ENCODE measurements around the gene PDE4DIP. TPM values are rescaled to one million over a fixed set of nuclear protein-coding genes. Genes with fewer than 3 reads are reported as not detected.
"Not testable (repeated sequence)": the region's sequence is repeated elsewhere in the genome, so short reads cannot be mapped to it uniquely, and the experiment has no call there.

The PDE4DIP gene
- total RNA-seq, 1 donor from 2014 or later: 28.9 TPM

DNA sequence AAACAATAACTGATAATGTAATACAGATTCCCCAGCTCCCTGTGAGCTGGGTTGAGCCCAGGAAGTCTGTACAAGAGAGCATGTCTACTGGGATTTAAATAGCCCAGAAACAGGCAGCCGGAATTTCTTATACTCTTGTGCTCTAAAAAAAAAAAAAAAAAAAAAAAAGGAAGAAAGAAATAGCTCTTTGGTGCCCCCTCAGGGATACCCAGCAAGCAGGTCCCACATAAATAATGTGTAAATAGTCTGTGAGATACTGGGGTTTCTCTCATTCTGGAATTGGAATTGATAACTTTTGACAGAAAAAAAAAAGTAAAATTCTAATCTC is 25.4 kb downstream of the PDE4DIP start:
- DNase-seq (ENCODE audit: extremely low read depth, low read depth, low spot score): not testable (repeated sequence)

DNA sequence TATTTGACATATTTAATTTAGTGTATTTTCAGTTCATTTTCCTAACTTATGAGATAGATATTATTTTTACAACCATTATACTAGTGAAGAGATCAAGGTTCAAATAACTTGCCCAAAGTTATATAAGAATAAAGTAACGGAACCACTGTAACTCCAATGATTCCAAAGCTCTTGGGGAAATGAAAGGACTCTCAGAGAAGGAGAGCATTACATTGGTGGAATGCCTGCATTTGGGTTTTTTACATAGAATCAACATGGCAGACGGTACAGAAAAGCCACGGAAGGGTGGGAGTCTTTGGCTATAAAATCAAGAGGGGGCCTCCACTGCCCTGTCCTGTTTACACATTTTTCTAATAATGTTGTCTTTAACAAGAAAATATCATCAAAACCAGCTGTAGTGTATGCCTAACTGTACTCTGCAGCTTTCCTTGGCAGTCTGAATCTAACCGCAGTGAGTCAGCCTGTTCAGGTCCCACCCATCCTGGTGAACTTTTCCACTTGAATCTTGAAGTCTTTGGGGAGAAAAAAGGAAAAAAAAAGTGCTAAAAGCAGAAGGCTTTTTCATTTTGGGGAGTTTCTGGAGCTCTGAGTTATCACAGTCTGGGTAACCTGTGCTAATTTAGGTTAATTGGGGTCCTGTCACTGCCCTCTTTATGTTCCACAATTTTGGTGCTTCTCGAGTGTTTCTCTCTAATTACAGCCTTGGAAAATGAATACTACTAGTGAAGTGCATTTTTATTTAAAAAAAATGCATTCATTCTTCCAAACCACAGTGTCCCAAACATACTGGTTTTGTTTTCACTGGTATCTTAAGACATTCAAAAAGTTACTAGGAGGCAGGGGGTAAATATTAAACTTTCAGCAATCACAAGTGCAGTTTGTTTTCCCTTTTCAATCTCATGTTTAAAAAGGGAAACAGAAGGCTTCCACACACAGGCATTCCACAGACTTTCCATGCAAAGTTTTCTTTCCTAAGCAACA is 30.5 kb downstream of the PDE4DIP start:
- not testable (repeated sequence) for DNase-seq (ENCODE audit: extremely low read depth, low read depth, low spot score)

- DNase-seq (ENCODE audit: extremely low read depth, low read depth, low spot score): not testable (repeated sequence)
Observed at GRCh38 chr1:148879812-148880416, 35.7 kb downstream of the PDE4DIP start.

- DNase-seq (ENCODE audit: extremely low read depth, low read depth, low spot score): not testable (repeated sequence)
Observed at GRCh38 chr1:148881261-148881660, 37.0 kb downstream of the PDE4DIP start.

DNA sequence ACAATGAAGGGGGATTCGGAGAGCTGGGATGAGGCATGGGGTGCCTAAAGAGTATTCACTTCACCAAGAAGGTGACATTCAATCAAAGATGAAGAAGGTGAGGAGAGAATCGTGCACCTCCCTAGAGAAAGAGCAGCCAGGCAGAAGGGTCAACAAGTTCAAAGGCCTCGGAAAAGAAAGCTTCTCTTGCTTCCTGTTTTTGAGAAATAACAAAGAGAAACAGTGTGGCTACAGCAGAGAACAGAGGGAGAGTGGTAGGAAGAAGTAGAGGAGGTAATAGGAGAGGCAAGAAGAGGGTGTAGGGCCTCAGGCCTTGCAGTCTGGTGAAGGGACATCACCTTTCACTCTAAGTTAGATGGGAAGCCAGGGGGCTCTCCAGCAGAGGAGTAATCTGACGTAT is 41.0 kb downstream of the PDE4DIP start:
- not testable (repeated sequence) for DNase-seq (ENCODE audit: extremely low read depth, low read depth, low spot score)

DNA sequence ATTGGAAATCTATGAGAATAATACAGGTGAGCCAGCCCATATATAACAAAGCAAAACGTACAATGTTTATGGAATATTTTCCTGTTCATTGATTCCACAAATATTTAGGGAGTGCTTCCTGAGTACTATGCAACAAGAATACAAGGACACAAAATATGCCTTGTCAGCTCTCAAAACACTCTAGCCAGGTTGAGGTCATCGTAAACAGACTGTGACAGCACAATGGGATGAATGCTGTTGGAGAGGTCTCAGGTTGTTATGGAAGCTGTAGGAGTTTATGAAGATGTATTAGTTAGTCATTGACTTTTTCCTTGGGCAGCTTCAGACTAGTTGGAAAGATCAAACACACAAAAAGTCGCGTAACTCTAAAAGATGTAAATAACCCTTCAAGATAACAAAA is 42.1 kb downstream of the PDE4DIP start:
- not testable (repeated sequence) for DNase-seq (ENCODE audit: extremely low read depth, low read depth, low spot score)

DNA sequence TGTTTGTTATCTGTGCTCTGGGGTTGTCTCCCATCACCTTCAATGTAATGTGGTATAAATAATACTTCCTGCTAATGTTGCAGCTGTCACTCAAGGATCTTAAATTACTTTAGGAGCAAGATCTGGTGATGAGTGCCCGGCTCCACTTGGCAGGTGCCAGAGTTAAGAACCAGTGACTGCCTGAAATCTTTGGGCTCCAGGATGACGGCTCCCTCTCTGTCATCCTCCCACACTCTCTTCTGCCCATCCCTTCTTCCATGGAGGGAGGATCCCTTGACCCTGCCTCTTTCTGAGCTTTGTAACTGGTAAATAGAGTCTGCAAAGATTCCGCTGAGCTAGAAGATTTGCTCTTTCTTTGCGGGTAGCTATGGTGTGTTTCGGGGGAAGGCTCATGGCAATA is 44.4 kb downstream of the PDE4DIP start:
- not testable (repeated sequence) for DNase-seq (ENCODE audit: extremely low read depth, low read depth, low spot score)

DNA sequence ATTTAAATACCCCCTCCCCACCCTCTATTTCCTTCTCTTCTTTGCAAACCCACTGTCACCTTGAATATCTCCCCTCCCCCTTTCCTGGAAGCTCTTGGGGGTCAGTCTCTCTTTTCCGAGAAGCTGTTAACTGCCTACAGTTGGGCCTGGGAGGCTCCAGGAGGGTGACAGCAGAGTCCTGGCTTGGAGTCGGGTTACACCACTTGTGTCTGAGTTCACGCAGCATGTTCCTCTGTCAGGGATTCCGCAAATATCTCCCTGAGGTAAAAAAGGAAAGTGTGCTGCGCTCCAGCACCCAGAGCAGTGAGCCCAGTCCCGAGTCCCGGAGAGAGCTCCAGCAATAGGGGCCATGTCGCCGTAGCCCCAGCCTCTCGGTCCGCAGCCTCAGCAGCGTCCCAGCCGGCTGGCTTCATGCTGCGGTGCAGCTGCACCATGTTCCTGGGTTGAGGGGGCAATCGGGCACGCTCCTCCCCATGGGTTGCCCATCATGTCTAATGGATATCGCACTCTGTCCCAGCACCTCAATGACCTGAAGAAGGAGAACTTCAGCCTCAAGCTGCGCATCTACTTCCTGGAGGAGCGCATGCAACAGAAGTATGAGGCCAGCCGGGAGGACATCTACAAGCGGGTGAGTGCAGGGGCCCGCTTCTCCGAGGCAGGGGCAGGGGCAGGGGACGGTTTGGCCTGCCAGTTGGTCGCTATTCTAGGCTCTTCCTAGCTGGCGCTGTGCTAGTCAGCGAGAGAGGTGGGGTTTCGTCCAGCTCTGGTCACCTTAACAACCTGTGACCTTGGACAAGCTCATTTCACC is 45.2 kb downstream of the PDE4DIP start:
- DNase-seq (ENCODE audit: extremely low read depth, low read depth, low spot score): not testable (repeated sequence)

DNA sequence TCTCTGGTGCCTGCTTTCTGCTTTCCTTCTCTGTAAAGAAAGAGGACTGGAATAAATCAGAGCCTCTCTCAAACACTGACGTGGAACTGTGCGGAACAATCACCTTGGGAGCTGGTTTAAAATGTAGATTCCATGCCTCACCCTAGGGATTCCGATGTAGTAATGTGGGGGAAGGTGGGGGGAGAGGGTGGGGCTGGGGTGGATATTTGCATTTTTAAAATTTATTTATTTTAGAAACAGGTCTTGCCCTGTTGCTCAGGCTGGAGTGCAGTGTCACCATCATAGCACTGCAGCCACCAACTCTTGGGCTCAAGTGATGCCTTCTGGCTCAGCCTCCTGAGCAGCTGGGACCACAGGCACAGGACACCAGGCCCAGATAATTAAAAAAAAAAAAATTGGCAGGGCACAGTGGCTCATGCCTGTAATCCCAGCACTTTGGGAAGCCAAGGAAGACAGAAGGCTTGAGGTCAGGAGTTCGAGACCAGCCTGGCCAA is 45.9 kb downstream of the PDE4DIP start:
- not testable (repeated sequence) for DNase-seq (ENCODE audit: extremely low read depth, low read depth, low spot score)

GRCh38 chr1:148894360-148895352 is 50.4 kb downstream of the PDE4DIP start:
- not testable (repeated sequence) for DNase-seq (ENCODE audit: extremely low read depth, low read depth, low spot score)

DNA sequence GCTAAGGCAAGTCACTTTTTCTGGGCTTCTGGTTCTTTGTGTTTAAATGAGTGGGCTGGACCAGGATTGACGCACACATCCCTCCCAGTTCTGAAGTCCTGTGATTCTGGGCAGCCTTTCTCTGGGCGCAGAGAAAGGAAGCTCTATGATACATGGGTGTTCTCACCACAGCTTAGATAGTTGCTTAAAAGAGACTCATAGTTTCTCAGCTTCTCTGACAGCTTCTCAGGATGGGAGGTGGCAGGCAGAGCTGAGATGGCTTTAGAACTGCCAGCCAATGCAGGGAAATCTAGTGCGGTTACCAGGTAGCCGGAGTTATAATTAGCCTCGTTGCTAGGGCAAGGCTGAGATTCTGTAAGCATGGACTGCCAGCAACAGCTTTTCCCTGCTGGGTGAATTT is 55.8 kb downstream of the PDE4DIP start:
- not testable (repeated sequence) for DNase-seq (ENCODE audit: extremely low read depth, low read depth, low spot score)

- DNase-seq (ENCODE audit: extremely low read depth, low read depth, low spot score): not testable (repeated sequence)
Observed at GRCh38 chr1:148900691-148901090, 56.5 kb downstream of the PDE4DIP start.

DNA sequence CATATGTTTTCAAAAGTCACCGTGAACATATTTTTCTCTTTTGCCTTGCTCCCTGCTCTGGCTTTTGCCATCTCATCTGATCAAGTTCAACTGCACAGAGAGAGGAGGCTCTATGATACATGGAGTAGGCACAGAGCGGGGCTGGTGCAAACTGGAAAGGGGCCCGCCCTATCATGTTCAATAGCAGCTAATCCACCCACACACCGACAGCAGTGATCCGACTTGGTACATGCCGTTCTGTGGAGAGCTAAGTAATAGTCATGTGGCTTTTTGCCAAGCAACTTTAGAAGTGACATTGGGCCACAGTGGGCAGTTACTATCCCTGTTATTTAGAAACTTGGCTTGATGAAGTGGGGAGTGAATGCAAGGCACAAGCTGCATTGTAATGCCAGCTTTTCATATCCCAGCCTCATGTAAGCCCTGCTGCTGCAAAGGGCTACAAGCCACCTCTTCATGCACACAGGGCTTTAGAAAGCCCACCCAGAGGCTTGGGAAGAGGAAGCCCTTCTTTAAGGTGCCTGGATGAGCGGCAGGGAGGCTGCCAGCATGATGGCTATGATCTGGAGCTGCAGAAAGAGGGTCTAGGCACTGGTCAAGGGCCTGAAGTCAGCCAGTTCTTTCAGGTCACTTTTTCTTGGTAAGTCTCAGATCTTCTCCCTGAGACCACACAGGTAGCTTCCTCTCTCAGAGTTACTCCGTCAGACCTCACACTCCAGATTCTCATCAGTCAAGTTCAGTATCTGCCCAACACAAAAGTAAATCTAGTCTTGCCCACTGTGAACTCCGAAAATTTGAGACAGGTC is 57.1 kb downstream of the PDE4DIP start:
- DNase-seq (ENCODE audit: extremely low read depth, low read depth, low spot score): not testable (repeated sequence)

- DNase-seq (ENCODE audit: extremely low read depth, low read depth, low spot score): not testable (repeated sequence)
Observed at GRCh38 chr1:148901953-148902341, 57.7 kb downstream of the PDE4DIP start.

DNA sequence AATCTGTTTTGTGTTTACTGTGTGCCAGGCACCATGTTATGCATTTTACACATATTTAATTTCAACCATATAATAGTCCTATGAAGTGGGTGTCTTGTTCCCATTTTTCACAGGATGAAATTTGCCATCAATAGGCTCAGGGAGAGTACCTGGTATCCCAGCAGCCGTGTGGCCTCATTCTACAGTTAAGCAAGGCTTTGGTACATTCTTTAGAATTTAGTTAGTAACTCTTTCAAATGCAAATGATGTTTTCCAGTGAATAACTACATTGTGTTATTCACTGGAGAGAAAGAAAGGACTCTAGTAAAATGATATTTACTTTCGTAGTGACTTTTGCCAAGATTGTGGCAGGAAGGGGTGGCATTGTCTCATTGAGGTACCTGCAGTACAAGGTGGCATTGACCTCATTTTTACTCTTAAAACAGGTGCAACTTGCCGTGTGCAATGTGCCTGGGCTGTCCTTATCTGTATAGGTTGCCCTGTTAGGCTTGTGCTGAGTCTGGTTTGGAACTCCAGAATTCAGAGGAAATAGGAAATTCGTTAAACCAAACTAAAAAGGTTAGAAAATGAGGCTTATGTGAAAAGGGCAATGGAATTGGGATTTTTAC is 65.1 kb downstream of the PDE4DIP start:
- DNase-seq (ENCODE audit: extremely low read depth, low read depth, low spot score): not testable (repeated sequence)

DNA sequence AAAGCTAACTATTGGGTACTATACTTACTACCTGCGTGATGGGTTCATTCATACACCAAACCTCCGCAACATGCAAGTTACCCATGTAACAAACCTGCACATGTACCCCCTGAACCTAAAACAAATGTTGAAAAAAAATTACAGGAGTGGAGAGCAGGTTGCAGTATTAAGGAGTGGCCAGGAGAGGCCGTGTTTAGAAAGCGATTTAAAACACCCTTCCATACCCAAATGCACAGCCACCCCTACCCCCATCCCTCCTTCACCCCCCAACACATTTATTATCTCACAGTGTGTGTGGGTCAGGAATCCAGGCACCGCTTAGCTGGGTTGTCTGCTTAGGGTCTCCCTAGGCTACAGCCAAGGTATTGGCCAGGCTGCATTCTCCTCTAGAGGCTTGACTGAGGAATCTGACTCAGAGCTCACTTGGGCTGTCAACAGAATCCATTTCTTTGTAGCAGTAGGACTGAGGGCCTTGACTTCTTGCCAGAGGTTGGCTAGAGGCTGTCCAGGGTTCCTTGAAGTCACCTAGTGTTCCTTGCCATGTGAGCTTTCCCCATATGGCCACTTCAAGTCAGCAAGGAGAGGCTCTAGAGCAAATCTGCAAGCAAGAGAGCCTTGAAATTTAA is 67.2 kb downstream of the PDE4DIP start:
- not testable (repeated sequence) for DNase-seq (ENCODE audit: extremely low read depth, low read depth, low spot score)

DNA sequence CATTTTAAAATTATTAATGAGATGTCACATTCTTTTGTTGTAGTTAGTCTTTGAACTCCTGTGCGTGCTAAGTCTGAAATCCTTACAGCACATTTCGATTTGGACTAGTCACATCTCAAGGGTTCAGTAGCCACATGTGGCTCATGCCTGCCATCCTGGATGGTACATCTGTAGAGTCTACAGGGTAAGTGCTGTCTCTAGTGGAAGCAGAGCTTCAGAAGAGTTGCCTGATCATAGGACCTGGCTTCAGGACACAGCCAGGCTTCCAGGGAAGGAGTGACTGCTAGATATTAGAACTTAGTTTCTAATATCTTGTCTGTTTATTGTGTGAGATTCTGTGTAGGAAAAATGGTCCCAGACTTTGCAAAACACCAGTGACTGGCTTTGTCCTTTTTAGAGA is 72.0 kb downstream of the PDE4DIP start:
- DNase-seq (ENCODE audit: extremely low read depth, low read depth, low spot score): not testable (repeated sequence)

Data from glomerular endothelial cell (primary cell).